Endothelial cell (in vitro differentiated cells): Measurements from ENCODE around the gene ZNF496. TPM values are rescaled to one million over a fixed set of nuclear protein-coding genes. Genes with fewer than 3 reads are reported as not detected.
"Not testable (repeated sequence)": the region's sequence is repeated elsewhere in the genome, so short reads cannot be mapped to it uniquely, and the experiment has no call there.

Source experiments
- DNase-seq: peaks from one replicate; pipeline ENCODE4 v3.0.0; 2021; ENCODE audit warnings: low spot score
- H3K27ac Mint-ChIP-seq: one replicate; pipeline ENCODE4 v1.8.0; 2021; ENCODE audit warnings: mixed read lengths, inconsistent platforms; ENCODE audit not compliant: unreplicated experiment
- H3K27me3 Mint-ChIP-seq: one replicate; pipeline ENCODE4 v1.8.0; 2021; ENCODE audit warnings: mild to moderate bottlenecking, moderate library complexity, mixed read lengths, inconsistent platforms; ENCODE audit not compliant: unreplicated experiment
- H3K36me3 Mint-ChIP-seq: one replicate; pipeline ENCODE4 v1.8.0; 2021; ENCODE audit warnings: mild to moderate bottlenecking, low read depth, mixed read lengths, inconsistent platforms; ENCODE audit not compliant: unreplicated experiment
- H3K4me1 Mint-ChIP-seq: one replicate; pipeline ENCODE4 v1.8.0; 2021; ENCODE audit warnings: mild to moderate bottlenecking, mixed read lengths, inconsistent platforms; ENCODE audit not compliant: unreplicated experiment
- H3K4me3 Mint-ChIP-seq: one replicate; pipeline ENCODE4 v1.8.0; 2021; ENCODE audit warnings: mild to moderate bottlenecking, mixed read lengths, inconsistent platforms; ENCODE audit not compliant: unreplicated experiment
- H3K9me3 Mint-ChIP-seq: one replicate; pipeline ENCODE4 v1.8.0; 2021; ENCODE audit warnings: mixed read lengths, inconsistent platforms; ENCODE audit not compliant: unreplicated experiment
- total RNA-seq: library from RNA; stranded (reverse); fragmentation: NEBNext Ultra II Directional; extraction: Animal tissue kit (Norgen Biotek cat#: 25700); gene quantifications from one replicate; pipeline ENCODE4 v1.2.1, GENCODE V29; 2021; ENCODE audit not compliant: unreplicated experiment
- TF ChIP-seq, protein P1 (sequence below): fragments of 200-600 bp; sonication (generic); IDR thresholded peaks from one replicate; pipeline ENCODE4 v1.5.0; 2021; ENCODE audit warnings: antibody characterized with exemption; ENCODE audit not compliant: unreplicated experiment

The ZNF496 gene
- total RNA-seq, 1 donor from 2014 or later = 76.5 TPM

DNA sequence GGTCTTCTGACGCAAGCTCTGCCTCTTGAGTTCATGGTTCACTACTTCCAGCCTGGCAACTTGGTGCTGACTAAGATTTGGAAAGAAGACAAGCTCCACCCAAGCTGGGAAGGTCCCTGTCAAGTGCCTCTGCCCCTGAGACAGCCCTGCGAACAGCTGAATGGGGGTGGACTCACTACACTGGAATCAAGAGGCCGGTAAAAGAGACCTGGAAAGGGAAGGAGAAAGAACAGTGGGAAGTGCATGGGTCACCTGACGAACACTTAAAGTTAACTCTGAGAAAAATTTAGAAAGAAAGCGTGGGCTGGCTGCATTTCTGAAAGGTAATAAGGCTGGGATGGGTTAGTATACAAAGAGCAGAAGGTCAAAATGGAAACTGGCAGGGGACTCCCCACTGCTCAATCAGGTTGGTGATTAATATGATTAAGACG lies 26.1 kb upstream of the ZNF496 start:
- Mint-ChIP-seq H3K9me3 (no peaks in the 10 kb centered on the region), H3K36me3 (no peaks in the 10 kb centered on the region), H3K27me3 (peaks cover 2% of the 10 kb centered on the region), H3K4me1 (no peaks in the 10 kb centered on the region), H3K4me3 (no peak overlapping the region), H3K27ac (no peak overlapping the region)
- TF ChIP-seq, protein P1, sequence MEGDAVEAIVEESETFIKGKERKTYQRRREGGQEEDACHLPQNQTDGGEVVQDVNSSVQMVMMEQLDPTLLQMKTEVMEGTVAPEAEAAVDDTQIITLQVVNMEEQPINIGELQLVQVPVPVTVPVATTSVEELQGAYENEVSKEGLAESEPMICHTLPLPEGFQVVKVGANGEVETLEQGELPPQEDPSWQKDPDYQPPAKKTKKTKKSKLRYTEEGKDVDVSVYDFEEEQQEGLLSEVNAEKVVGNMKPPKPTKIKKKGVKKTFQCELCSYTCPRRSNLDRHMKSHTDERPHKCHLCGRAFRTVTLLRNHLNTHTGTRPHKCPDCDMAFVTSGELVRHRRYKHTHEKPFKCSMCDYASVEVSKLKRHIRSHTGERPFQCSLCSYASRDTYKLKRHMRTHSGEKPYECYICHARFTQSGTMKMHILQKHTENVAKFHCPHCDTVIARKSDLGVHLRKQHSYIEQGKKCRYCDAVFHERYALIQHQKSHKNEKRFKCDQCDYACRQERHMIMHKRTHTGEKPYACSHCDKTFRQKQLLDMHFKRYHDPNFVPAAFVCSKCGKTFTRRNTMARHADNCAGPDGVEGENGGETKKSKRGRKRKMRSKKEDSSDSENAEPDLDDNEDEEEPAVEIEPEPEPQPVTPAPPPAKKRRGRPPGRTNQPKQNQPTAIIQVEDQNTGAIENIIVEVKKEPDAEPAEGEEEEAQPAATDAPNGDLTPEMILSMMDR = no peak
- DNase-seq = no peak

DNA sequence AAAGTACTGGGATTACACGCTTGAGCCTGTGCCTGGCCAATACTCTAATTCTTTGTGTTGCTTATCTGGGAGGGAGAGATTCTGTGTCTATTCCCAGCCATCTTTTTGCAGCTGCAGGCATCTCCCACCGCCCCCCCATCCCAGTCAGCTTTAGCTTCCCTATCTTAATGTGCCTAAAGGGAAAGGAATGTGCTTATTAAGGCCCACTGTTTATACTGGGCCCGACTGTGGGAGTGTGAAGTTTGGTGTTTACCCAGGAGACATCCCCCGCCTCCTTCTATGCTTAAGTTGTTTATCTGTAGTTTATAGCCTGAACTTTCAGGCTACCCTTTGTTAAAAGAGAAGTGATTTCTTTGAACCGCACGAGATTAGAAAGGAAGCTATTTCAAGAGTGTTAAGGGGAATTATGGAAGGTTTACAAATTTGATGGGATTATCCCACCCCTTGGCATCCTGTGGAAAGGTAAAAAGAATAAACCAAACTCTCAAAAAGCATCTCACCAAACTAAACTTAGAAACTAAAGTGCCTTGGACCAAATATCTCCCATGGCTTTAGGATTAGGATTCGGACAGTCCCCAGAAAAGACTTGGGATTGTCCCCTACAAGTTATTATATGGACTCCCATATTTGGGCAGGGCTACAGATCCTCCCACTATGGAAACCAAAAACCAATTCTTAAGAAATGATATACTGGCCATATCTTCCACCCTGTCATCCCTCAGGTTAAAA lies 25.5 kb upstream of the ZNF496 start:
- Mint-ChIP-seq H3K4me1 (no peaks in the 10 kb centered on the region), H3K27me3 (peaks cover 2% of the 10 kb centered on the region), H3K36me3 (no peaks in the 10 kb centered on the region), H3K27ac (no peak overlapping the region), H3K4me3 (no peak overlapping the region), H3K9me3 (no peaks in the 10 kb centered on the region)
- DNase-seq = no peak
- TF ChIP-seq, protein P1 = no peak

DNA sequence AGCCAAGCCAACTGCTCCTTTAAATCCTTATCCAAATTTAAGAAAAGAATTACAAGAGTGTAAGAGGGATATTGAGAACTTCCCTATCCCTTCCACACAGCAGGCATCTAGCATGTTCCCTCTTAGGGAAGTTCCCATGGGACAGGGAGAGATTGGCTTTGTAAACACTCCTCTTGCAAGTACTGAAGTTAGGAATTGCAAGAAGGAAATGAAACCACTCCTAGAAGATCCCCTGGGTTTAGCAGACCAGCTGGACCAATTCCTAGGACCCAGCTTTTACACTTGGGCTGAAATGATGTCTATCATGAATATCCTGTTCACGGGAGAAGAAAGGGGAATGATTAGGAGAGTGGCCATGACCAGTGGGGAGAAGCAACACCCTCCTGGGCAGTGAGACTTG lies 23.5 kb upstream of the ZNF496 start:
- DNase-seq, H3K4me1 Mint-ChIP-seq, H3K27ac Mint-ChIP-seq, H3K36me3 Mint-ChIP-seq, H3K4me3 Mint-ChIP-seq, H3K9me3 Mint-ChIP-seq, H3K27me3 Mint-ChIP-seq: not testable (repeated sequence)

DNA sequence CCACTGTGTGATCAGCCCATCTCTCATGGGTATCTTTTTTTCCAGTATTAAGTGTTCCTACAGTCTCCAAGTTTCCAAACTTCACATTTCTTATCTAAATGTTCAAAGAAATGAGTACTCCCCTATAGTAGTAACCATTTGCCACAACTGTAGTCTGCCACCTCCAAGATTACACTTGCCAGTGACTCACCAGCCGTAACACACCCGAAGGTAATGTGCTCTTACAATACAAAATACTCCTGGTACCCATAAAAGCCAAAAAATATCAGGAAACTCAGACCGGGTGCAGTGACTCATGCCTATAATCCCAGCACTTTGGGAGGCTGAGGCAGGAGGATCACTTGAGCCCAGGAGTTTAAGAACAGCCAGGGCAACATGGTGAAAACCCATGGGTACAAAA lies 20.5 kb upstream of the ZNF496 start:
- Mint-ChIP-seq H3K27me3 (peaks cover 4% of the 10 kb centered on the region), H3K4me3 (no peak overlapping the region)
- TF ChIP-seq, protein P1 = no peak

DNA sequence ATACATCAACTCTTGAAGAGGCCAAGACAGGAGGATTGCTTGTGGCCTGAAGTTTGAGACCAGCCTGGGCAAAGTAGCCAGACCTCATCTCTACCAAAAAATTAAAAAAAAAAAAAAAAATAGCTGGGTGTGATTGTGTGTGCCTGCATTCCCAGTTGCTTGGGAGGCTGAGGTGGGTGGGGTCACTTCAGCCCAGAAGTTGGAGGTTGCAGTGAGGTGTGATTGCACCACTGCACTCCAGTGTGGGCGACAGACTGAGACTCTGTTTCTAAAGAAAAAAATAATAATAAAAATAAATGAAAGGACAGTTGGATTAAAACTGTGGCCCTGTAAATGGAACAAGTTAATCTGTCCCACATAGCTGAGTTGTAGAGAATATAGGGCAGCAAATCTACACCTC lies 18.9 kb upstream of the ZNF496 start:
- H3K27me3 Mint-ChIP-seq = peaks cover 2% of the 10 kb centered on the region
- no peak for DNase-seq
- H3K9me3 Mint-ChIP-seq = no peaks in the 10 kb centered on the region
- H3K27ac Mint-ChIP-seq = no peak overlapping the region
- H3K4me1 Mint-ChIP-seq = no peaks in the 10 kb centered on the region
- H3K36me3 Mint-ChIP-seq = no peaks in the 10 kb centered on the region
- H3K4me3 Mint-ChIP-seq = no peak overlapping the region
- TF ChIP-seq, protein P1 = no peak

More for the DNA sequence above, 20.5 kb upstream of the ZNF496 start:
- no peaks in the 10 kb centered on the region for H3K36me3 Mint-ChIP-seq
- no peak for DNase-seq
- no peak overlapping the region for H3K27ac Mint-ChIP-seq
- no peaks in the 10 kb centered on the region for H3K9me3 Mint-ChIP-seq
- H3K4me1 Mint-ChIP-seq = no peaks in the 10 kb centered on the region
